CD4-positive, alpha-beta memory T cell (primary cell): Measurements from ENCODE around the gene MBNL1. TPM values are rescaled to one million over a fixed set of nuclear protein-coding genes. Genes with fewer than 3 reads are reported as not detected.

ENCODE experiments used
- CTCF ChIA-PET: fragments of 350-600 bp; sonication (Branson Sonifier 250); formaldehyde crosslinking; loops from one replicate; lab custom pipeline; 2021; ENCODE audit warnings: inconsistent platforms; ENCODE audit not compliant: partially characterized antibody; lab: Charles Lee
- POLR2A ChIA-PET: fragments of 350-600 bp; sonication (Branson Sonifier 250); formaldehyde crosslinking; loops from one replicate; lab custom pipeline; 2021; ENCODE audit not compliant: partially characterized antibody; lab: Charles Lee
- DNase-seq, 5 donors: peaks; one replicate each; pipeline versions ENCODE4 v3.0.0 to v3.0.0-alpha.2; 2020 to 2022; ENCODE audit warnings: mixed read lengths in 1 of 5
- H3K27ac ChIP-seq: one replicate; pipeline ENCODE4 v1.7.0; 2013; ENCODE audit warnings: low read depth, low read length
- H3K27me3 ChIP-seq: 2 replicates; pipeline ENCODE4 v1.7.0; 2013; ENCODE audit warnings: mild to moderate bottlenecking, low read length, moderate library complexity; ENCODE audit not compliant: insufficient read depth
- H3K36me3 ChIP-seq: 2 replicates; pipeline ENCODE4 v1.7.0; 2013; ENCODE audit warnings: mild to moderate bottlenecking, low read length, moderate library complexity; ENCODE audit not compliant: insufficient read depth
- H3K4me1 ChIP-seq: 2 replicates; pipeline ENCODE4 v1.7.0; 2013; ENCODE audit warnings: mild to moderate bottlenecking, low read length, moderate library complexity; ENCODE audit not compliant: insufficient read depth
- H3K4me3 ChIP-seq, 2 donors: one replicate each; pipeline ENCODE4 v1.7.0; 2013; ENCODE audit warnings: low read length in 2 of 2, mild to moderate bottlenecking in 1 of 2
- H3K9me3 ChIP-seq, 2 donors: one replicate each; pipeline ENCODE4 v1.7.0; 2013; ENCODE audit warnings: low read length in 2 of 2, control low read depth in 1 of 2; ENCODE audit not compliant: control insufficient read depth in 1 of 2
- H3K27ac Mint-ChIP-seq, 7 donors: one replicate each; pipeline ENCODE4 v1.8.0; 2020 to 2021; ENCODE audit warnings: mixed read lengths in 7 of 7, mild to moderate bottlenecking in 6 of 7, inconsistent platforms in 3 of 7, moderate library complexity in 3 of 7
- H3K27me3 Mint-ChIP-seq, 2 donors: one replicate each; pipeline ENCODE4 v1.8.0; 2020 to 2021; ENCODE audit warnings: mixed read lengths in 2 of 2
- H3K36me3 Mint-ChIP-seq, 2 donors: one replicate each; pipeline ENCODE4 v1.8.0; 2020 to 2021; ENCODE audit warnings: mixed read lengths in 2 of 2, inconsistent platforms in 1 of 2, mild to moderate bottlenecking in 1 of 2
- H3K4me1 Mint-ChIP-seq, 4 donors: one replicate each; pipeline ENCODE4 v1.8.0; 2020 to 2021; ENCODE audit warnings: mixed read lengths in 4 of 4, mild to moderate bottlenecking in 1 of 4
- H3K4me3 Mint-ChIP-seq, 8 donors: one replicate each; pipeline ENCODE4 v1.8.0; 2020 to 2021; ENCODE audit warnings: mixed read lengths in 8 of 8, mild to moderate bottlenecking in 7 of 8, moderate library complexity in 6 of 8, inconsistent platforms in 3 of 8
- H3K9me3 Mint-ChIP-seq, 8 donors: one replicate each; pipeline ENCODE4 v1.8.0; 2020 to 2021; ENCODE audit warnings: mixed read lengths in 8 of 8, mild to moderate bottlenecking in 5 of 8, inconsistent platforms in 3 of 8, moderate library complexity in 1 of 8
- intact Hi-C: fragments of 100-400 bp; cut with micrococcal nuclease; formaldehyde crosslinking; loops from one replicate; pipeline ENCODE4 v1.15.1; 2023
- polyA plus RNA-seq, 2 donors: library from polyadenylated mRNA; unstranded; fragments of 300-500 nt; fragmentation: Illumina TruSeq; gene quantifications; one replicate each; pipeline ENCODE4 v1.2.3, GENCODE V29; 2021
- total RNA-seq, 2 experiments: library from RNA; stranded (reverse); gene quantifications; one replicate each; pipeline ENCODE4 v1.2.3, GENCODE V29; 2021

The MBNL1 gene
- total and polyA plus RNA-seq, 4 experiments from 2014 or later: 289 to 430 (median 361) TPM

DNA sequence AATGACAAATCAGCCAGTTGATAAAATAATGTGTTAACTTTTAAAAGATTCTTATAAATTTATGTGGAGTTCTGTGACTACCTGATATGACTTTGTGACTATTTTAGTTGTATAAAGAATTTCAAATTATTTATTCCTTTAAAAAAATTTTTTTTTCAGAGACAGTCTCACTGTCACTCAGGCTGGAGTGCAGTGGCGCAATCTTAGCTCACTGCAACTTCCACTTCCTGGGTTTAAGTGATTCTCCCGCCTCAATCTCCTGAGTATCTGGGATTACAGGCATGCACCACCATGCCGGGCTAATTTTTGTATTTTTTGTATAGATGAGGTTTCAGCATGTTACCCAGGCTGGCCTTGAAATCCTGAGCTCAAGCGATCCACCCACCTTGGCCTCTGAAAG is 48.5 kb downstream of the MBNL1 start:
- peaks cover 100% of the 10 kb centered on the region for H3K4me1 ChIP-seq
- H3K36me3 ChIP-seq: peaks cover 5% of the 10 kb centered on the region
- H3K4me3 ChIP-seq: no peak overlapping the region
- Mint-ChIP-seq H3K27me3 (peaks cover 0 to 1% of the 10 kb centered on the region in 2 donors), H3K9me3 (peaks cover 0 to 2% (median 0%) of the 10 kb centered on the region in 8 donors), H3K36me3 (peaks cover 24 to 70% of the 10 kb centered on the region in 2 donors), H3K27ac (peak overlapping the region; percentile 14 to 93 (median 57)), H3K4me1 (peaks cover 68 to 96% (median 81%) of the 10 kb centered on the region in 4 donors), H3K4me3 (peak overlapping the region in 7 of 8 donors; percentile 30 to 74 (median 46))
- ChIA-PET POLR2A (interaction anchor here (0.7 to 3.3 kb wide), 7 partner anchors 7 to 73 kb away, joined by 3 to 18 read pairs (median 4); partner anchors contain the start of gene MBNL1), CTCF (interaction anchor here (1.4 kb wide), 1 partner anchor 12 kb away, joined by 3 read pairs; no protein-coding TSS in a partner anchor)
- H3K9me3 ChIP-seq: no peaks in the 10 kb centered on the region
- no peak overlapping the region for H3K27ac ChIP-seq
- H3K27me3 ChIP-seq: no peaks in the 10 kb centered on the region
- intact Hi-C loops: loop anchor here (2.0 to 5.0 kb wide), 2 partner anchors 35 to 46 kb away; no protein-coding TSS in a partner anchor
- DNase-seq: no peak

DNA sequence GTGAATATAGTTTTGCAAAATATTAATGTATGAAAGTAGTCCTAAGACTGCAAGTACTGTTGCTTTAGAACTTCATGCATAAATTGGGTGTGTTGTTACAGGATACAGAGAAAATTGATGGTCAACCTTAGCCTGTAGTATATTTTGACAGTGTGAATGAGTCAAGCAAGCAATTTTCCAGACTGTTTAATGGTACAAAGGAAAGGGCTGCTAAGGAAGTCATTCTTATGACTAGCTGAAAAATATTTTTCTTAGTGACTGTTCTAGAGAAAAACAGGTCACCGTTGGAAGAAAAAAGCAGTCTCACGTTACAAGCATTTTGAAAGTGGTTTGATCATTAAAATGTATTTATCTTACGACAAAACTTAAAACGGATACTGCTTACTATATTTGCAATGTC is 49.2 kb downstream of the MBNL1 start:
- DNase-seq: no peak
- peaks cover 19 to 67% of the 10 kb centered on the region in 2 donors for H3K36me3 Mint-ChIP-seq
- no peak overlapping the region for H3K27ac ChIP-seq
- CTCF ChIA-PET: interaction anchor here (0.6 to 1.4 kb wide), 3 partner anchors 12 to 20 kb away, joined by 3 read pairs; no protein-coding TSS in a partner anchor
- peaks cover 5% of the 10 kb centered on the region for H3K36me3 ChIP-seq
- H3K4me3 Mint-ChIP-seq: peak overlapping the region in 7 of 8 donors; percentile 30 to 74 (median 42)
- H3K4me1 Mint-ChIP-seq: peaks cover 73 to 97% (median 82%) of the 10 kb centered on the region in 4 donors
- POLR2A ChIA-PET: interaction anchor here (1.0 to 3.3 kb wide), 10 partner anchors 8 to 119 kb away, joined by 3 to 18 read pairs (median 4); partner anchors contain the start of gene MBNL1
- no peaks in the 10 kb centered on the region for H3K9me3 ChIP-seq
- peaks cover 0 to 1% of the 10 kb centered on the region in 2 donors for H3K27me3 Mint-ChIP-seq
- intact Hi-C loops: loop anchor here (1.0 to 5.0 kb wide), 5 partner anchors 10 to 47 kb away; no protein-coding TSS in a partner anchor
- peaks cover 100% of the 10 kb centered on the region for H3K4me1 ChIP-seq
- H3K9me3 Mint-ChIP-seq: peaks cover 0 to 2% (median 0%) of the 10 kb centered on the region in 8 donors
- no peaks in the 10 kb centered on the region for H3K27me3 ChIP-seq
- H3K27ac Mint-ChIP-seq: peak overlapping the region; percentile 14 to 93 (median 62)
- H3K4me3 ChIP-seq: no peak overlapping the region

DNA sequence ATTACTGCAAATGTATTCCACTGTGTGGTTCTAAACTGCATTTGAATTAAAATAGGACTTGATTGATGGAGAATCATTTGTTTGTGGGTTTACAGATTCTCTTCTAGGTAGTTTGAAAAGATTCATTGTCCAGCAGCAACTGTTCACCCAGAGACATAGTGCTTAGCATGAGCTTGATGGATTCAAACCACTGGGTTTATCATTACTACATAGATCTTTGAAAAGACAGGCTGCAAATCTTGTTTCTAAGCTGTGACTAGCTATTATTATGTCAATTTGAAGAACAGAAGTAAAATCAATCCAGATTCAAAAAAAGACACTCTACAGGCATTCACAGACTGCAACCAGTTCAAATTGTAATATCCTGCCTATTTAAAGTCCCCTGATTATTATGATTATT is 49.8 kb downstream of the MBNL1 start:
- Histone ChIP-seq H3K4me1 (peaks cover 99% of the 10 kb centered on the region), H3K36me3 (peaks cover 5% of the 10 kb centered on the region), H3K9me3 (no peaks in the 10 kb centered on the region), H3K4me3 (no peak overlapping the region), H3K27ac (no peak overlapping the region), H3K27me3 (no peaks in the 10 kb centered on the region)
- Mint-ChIP-seq H3K9me3 (peaks cover 0 to 2% (median 0%) of the 10 kb centered on the region in 8 donors), H3K4me3 (peak overlapping the region in 6 of 8 donors; percentile 9 to 80 (median 65)), H3K27ac (peak overlapping the region; percentile 54 to 93 (median 74)), H3K4me1 (peaks cover 69 to 94% (median 79%) of the 10 kb centered on the region in 4 donors), H3K27me3 (peaks cover 0 to 1% of the 10 kb centered on the region in 2 donors), H3K36me3 (peaks cover 19 to 64% of the 10 kb centered on the region in 2 donors)
- no peak for DNase-seq
- CTCF ChIA-PET: interaction anchor here (0.6 to 1.4 kb wide), 3 partner anchors 13 to 21 kb away, joined by 3 read pairs; no protein-coding TSS in a partner anchor
- intact Hi-C loops: loop anchor here (1.0 to 5.0 kb wide), 4 partner anchors 10 to 36 kb away; no protein-coding TSS in a partner anchor
- POLR2A ChIA-PET: interaction anchor here (1.0 to 3.3 kb wide), 10 partner anchors 9 to 120 kb away, joined by 3 to 18 read pairs (median 4); partner anchors contain the start of gene MBNL1

DNA sequence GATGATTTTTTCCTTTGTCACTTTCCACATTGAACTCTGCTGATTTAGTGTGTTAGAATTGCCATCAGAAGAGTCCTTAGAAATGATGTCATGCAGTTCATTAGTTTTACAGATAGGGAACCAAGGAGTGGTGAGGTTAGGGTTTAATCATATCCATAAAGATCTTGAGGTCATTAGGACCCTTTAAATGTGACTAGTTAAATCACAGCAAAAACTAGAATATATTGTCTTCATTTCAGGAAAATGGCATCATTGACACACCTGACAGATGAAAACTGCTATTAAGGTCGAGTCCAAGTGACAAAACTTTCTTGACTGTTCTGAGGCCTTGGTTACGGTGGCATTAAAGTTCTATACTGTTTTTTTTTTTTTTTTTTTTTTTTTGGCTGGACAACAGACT is 50.5 kb downstream of the MBNL1 start:
- H3K4me3 Mint-ChIP-seq: peak overlapping the region in 7 of 8 donors; percentile 4 to 80 (median 59)
- peaks cover 0 to 1% of the 10 kb centered on the region in 2 donors for H3K27me3 Mint-ChIP-seq
- H3K4me1 Mint-ChIP-seq: peaks cover 71 to 95% (median 79%) of the 10 kb centered on the region in 4 donors
- H3K4me3 ChIP-seq: no peak overlapping the region
- H3K27me3 ChIP-seq: no peaks in the 10 kb centered on the region
- ChIA-PET CTCF (no interaction called here), POLR2A (interaction anchor here (1.2 to 3.3 kb wide), 8 partner anchors 9 to 120 kb away, joined by 3 to 18 read pairs (median 4); partner anchors contain the start of gene MBNL1)
- intact Hi-C loops: loop anchor here (2.0 to 5.0 kb wide), 3 partner anchors 14 to 37 kb away; no protein-coding TSS in a partner anchor
- peaks cover 99% of the 10 kb centered on the region for H3K4me1 ChIP-seq
- no peak overlapping the region for H3K27ac ChIP-seq
- H3K36me3 ChIP-seq: peaks cover 5% of the 10 kb centered on the region
- H3K36me3 Mint-ChIP-seq: peaks cover 19 to 64% of the 10 kb centered on the region in 2 donors
- no peaks in the 10 kb centered on the region for H3K9me3 ChIP-seq
- DNase-seq: no peak
- H3K9me3 Mint-ChIP-seq: peaks cover 0 to 2% (median 0%) of the 10 kb centered on the region in 8 donors
- H3K27ac Mint-ChIP-seq: peak overlapping the region; percentile 60 to 93 (median 74)

DNA sequence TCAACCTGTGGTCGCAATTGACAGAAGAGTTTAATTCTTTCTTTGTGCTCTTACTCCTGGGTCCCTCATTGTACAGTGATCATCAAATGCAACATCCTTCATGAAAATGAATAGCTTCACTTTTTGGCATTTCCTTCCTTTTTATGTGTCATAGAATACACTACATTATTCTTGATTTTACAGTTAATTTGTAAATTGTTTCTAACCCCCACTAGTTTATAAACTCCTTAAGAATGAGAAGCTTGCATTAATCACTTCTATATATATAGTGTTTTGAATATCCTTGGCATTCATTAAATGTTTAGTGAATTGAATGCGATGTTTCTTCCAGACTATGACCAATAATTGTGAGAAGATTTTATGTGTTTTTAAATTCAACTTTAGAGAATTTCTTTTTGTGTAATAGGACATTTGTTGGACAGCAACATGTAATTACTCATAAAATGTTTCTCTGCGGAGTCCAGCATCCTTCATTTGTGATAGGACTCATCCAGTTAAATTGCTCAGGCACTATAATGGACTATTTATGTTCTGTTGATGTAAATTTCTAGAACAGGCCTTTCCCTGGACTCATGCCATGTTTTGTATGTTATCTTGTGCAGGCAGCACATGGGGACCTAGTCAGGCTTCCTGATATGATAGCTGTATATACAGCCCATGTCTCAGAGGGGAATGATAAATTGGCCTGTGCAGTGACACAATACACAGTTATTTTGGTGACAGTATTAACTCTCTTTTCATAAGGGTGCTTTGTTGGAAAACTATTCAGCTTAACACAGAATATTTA is 51.3 kb downstream of the MBNL1 start:
- no peaks in the 10 kb centered on the region for H3K27me3 ChIP-seq
- H3K4me3 ChIP-seq: no peak overlapping the region
- no peaks in the 10 kb centered on the region for H3K9me3 ChIP-seq
- H3K27ac ChIP-seq: peak overlapping the region; percentile 6
- peaks cover 0 to 2% (median 0%) of the 10 kb centered on the region in 8 donors for H3K9me3 Mint-ChIP-seq
- H3K4me1 ChIP-seq: peaks cover 99% of the 10 kb centered on the region
- peak overlapping the region in 7 of 8 donors; percentile 21 to 85 (median 60) for H3K4me3 Mint-ChIP-seq
- peaks cover 15 to 57% of the 10 kb centered on the region in 2 donors for H3K36me3 Mint-ChIP-seq
- intact Hi-C loops: loop anchor here (2.0 to 5.0 kb wide), 4 partner anchors 13 to 62 kb away; no protein-coding TSS in a partner anchor
- peaks cover 0 to 1% of the 10 kb centered on the region in 2 donors for H3K27me3 Mint-ChIP-seq
- POLR2A ChIA-PET: interaction anchor here (0.6 to 1.5 kb wide), 12 partner anchors 8 to 129 kb away, joined by 3 to 6 read pairs (median 4); partner anchors contain the start of gene MBNL1
- DNase-seq: no peak
- CTCF ChIA-PET: interaction anchor here (0.8 to 1.0 kb wide), 2 partner anchors 9 kb away, joined by 3 read pairs; no protein-coding TSS in a partner anchor
- peak overlapping the region; percentile 7 to 93 (median 80) for H3K27ac Mint-ChIP-seq
- no peaks in the 10 kb centered on the region for H3K36me3 ChIP-seq
- peaks cover 67 to 95% (median 77%) of the 10 kb centered on the region in 4 donors for H3K4me1 Mint-ChIP-seq

DNA sequence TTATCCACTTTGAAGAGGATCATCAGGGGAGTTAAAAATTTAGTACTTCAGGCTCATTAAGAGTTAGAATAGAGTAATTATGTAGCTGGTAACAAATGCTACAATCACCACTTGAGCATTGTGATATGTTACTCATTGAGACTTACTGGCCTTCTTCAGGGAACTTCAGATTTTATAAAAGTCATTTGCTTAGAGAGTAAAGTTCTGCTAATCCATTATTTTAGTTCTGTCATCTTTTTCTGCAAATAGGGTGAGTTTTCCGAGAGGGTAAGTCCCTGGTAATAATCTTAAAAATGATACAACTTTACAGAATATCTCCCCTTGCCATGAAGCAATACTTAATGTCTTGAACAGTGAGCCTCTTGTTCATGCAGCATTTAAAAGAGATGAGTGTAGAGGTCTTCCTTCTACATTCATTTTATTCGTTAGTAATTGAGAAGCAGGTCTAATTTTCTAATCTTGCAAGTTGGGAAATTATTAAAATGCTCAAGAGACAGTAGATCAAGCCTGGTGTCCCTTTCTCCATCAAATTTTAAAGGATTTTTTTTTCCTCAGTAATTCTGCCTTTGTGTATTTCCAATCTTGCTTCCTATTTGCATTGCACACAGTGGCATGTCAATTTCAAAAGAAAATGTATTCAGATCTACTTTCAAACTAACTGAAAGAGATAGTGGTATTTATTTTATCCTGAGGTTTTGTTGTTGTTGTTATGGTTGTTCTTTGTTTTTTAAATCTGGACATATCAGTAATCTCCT is 52.6 kb downstream of the MBNL1 start:
- H3K36me3 ChIP-seq: no peaks in the 10 kb centered on the region
- Mint-ChIP-seq H3K4me3 (peak overlapping the region; percentile 13 to 85 (median 58)), H3K4me1 (peaks cover 64 to 93% (median 75%) of the 10 kb centered on the region in 4 donors), H3K27ac (peak overlapping the region in 6 of 7 donors; percentile 71 to 93 (median 81)), H3K9me3 (peaks cover 0 to 2% (median 0%) of the 10 kb centered on the region in 8 donors), H3K36me3 (peaks cover 18 to 55% of the 10 kb centered on the region in 2 donors), H3K27me3 (no peaks in the 10 kb centered on the region)
- H3K27me3 ChIP-seq: no peaks in the 10 kb centered on the region
- peak overlapping the region; percentile 18 for H3K27ac ChIP-seq
- peaks cover 98% of the 10 kb centered on the region for H3K4me1 ChIP-seq
- no peak for DNase-seq
- POLR2A ChIA-PET: interaction anchor here (0.6 to 1.4 kb wide), 5 partner anchors 16 to 131 kb away, joined by 3 to 4 read pairs (median 3); partner anchors contain the start of gene MBNL1
- H3K9me3 ChIP-seq: no peaks in the 10 kb centered on the region
- no peak overlapping the region for H3K4me3 ChIP-seq
- CTCF ChIA-PET: interaction anchor here (0.8 kb wide), 1 partner anchor 10 kb away, joined by 3 read pairs; no protein-coding TSS in a partner anchor
- intact Hi-C loops: loop anchor here (5.0 kb wide), 1 partner anchor 61 kb away; no protein-coding TSS in a partner anchor
